Hindlimb muscle (tissue), 1 donor: ENCODE data around the gene FAM177B. TPM values are rescaled to one million over a fixed set of nuclear protein-coding genes. Genes with fewer than 3 reads are reported as not detected.

Experiments used
- DNase-seq: peaks from one replicate; pipeline ENCODE4 v3.0.0-alpha.2; 2013
- polyA plus RNA-seq: library from polyadenylated mRNA; unstranded; fragments of 120-200 nt; gene quantifications from one replicate; pipeline ENCODE4 v1.2.1, GENCODE V29; 2013; ENCODE audit not compliant: insufficient read length

The FAM177B gene
- 0.41 TPM for polyA plus RNA-seq

GRCh38 chr1:222736972-222737371, at the start of gene FAM177B:
TSS of gene FAM177B (plus strand) at chr1:222737202. CDS start at chr1:222746546, 9,344 bp downstream.
- DNase-seq: no peak

- no peak for DNase-seq
These were observed 46.0 kb upstream of the FAM177B start for GRCh38 chr1:222691016-222691415.

GRCh38 chr1:222694927-222695326, 42.1 kb upstream of the FAM177B start:
- no peak for DNase-seq

GRCh38 chr1:222696741-222697140, 40.3 kb upstream of the FAM177B start:
- no peak for DNase-seq

- no peak for DNase-seq
These were observed 39.8 kb upstream of the FAM177B start for GRCh38 chr1:222697203-222697602.

- peak; percentile 19 for DNase-seq
These were observed 39.2 kb upstream of the FAM177B start for GRCh38 chr1:222697826-222698225.

GRCh38 chr1:222702210-222702609, 34.8 kb upstream of the FAM177B start:
- no peak for DNase-seq

- no peak for DNase-seq
These were observed 32.7 kb upstream of the FAM177B start for GRCh38 chr1:222704260-222704659.

- DNase-seq: no peak
These were observed 30.2 kb upstream of the FAM177B start for GRCh38 chr1:222706815-222707214.

- no peak for DNase-seq
These were observed 27.3 kb upstream of the FAM177B start for GRCh38 chr1:222709700-222710153.

GRCh38 chr1:222711319-222712252, 25.4 kb upstream of the FAM177B start:
- peak; percentile 61 for DNase-seq

GRCh38 chr1:222712253-222713090, 24.5 kb upstream of the FAM177B start, which contains the start of the genes AIDA and BROX:
TSS of gene AIDA (minus strand) at chr1:222712491. CDS start at chr1:222712317, 174 bp downstream.
TSS of gene BROX (plus strand) at chr1:222712564. CDS start at chr1:222715700, 3,136 bp downstream.
- peak; percentile 92 for DNase-seq

- peak; percentile 96 for DNase-seq
These were observed 23.7 kb upstream of the FAM177B start for GRCh38 chr1:222713091-222713961.

- no peak for DNase-seq
These were observed 20.6 kb upstream of the FAM177B start for GRCh38 chr1:222716393-222716792.

GRCh38 chr1:222728746-222729145, 8.3 kb upstream of the FAM177B start:
- no peak for DNase-seq

- DNase-seq: no peak
These were observed 6.1 kb upstream of the FAM177B start for GRCh38 chr1:222730866-222731265.

GRCh38 chr1:222732216-222733159, 4.5 kb upstream of the FAM177B start:
- no peak for DNase-seq

GRCh38 chr1:222734740-222735139, 2.3 kb upstream of the FAM177B start:
- no peak for DNase-seq

- DNase-seq: no peak
These were observed 532 bp upstream of the FAM177B start for GRCh38 chr1:222736470-222736869.

GRCh38 chr1:222739465-222739864, 2.5 kb downstream of the FAM177B start:
- DNase-seq: no peak

GRCh38 chr1:222739929-222740328, 2.9 kb downstream of the FAM177B start:
- no peak for DNase-seq
